GM18502 (cell line): ENCODE results near the gene SNRK.

Experiments
- ATAC-seq: cut with Tn5 transposase; IDR thresholded peaks from one replicate; pipeline ENCODE4 v1.9.1; 2021; ENCODE audit warnings: mild to moderate bottlenecking; ENCODE audit not compliant: unreplicated experiment, poor library complexity

The SNRK gene, protein sequence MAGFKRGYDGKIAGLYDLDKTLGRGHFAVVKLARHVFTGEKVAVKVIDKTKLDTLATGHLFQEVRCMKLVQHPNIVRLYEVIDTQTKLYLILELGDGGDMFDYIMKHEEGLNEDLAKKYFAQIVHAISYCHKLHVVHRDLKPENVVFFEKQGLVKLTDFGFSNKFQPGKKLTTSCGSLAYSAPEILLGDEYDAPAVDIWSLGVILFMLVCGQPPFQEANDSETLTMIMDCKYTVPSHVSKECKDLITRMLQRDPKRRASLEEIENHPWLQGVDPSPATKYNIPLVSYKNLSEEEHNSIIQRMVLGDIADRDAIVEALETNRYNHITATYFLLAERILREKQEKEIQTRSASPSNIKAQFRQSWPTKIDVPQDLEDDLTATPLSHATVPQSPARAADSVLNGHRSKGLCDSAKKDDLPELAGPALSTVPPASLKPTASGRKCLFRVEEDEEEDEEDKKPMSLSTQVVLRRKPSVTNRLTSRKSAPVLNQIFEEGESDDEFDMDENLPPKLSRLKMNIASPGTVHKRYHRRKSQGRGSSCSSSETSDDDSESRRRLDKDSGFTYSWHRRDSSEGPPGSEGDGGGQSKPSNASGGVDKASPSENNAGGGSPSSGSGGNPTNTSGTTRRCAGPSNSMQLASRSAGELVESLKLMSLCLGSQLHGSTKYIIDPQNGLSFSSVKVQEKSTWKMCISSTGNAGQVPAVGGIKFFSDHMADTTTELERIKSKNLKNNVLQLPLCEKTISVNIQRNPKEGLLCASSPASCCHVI

DNA sequence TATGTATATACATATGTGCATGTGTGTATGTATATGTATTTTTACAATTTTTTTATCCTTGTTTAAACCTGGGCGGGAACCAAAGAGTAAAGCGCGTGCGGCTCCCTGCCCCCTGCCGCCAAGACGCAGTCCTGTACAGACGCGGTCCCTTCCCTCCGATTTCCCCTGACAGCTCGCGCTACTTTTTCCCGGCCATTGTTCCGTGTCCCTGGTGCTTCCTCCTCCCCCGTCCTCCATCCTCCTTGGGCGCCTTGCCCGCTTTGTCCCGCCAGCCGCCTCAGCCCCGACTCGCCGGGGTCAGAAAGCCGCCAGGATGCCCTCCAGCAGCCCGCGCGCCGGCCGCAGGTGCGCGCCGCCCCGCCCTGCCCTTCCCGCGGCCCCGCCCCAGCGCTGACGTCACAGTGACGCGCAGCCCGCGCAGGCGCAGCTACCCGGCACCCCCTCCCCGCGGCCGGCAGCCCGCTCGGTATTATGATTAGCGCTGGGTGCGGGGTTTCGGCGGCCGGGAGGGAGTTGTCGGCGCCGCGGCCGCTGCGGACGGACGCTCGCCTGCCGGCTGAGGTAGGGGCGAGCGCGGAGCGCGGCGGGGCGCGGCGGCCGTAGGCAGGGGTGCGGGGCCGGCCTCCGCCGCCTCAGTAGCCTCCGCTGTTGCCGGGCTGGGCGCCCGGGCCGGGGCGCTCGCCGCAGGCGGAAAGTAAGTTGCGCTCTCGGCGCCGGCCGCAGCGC lies at the start of gene SNRK:
Gene SNRK (plus strand): TSS at position 426 of the 726 bp plus-strand sequence. CDS start 16,664 bp downstream, outside the sequence.
- ATAC-seq = peak; percentile 85

- ATAC-seq = no peak
Measured at GRCh38 chr3:43238801-43239200, 47.5 kb upstream of the SNRK start.

GRCh38 chr3:43239755-43240154 lies 46.6 kb upstream of the SNRK start:
- ATAC-seq = no peak

DNA sequence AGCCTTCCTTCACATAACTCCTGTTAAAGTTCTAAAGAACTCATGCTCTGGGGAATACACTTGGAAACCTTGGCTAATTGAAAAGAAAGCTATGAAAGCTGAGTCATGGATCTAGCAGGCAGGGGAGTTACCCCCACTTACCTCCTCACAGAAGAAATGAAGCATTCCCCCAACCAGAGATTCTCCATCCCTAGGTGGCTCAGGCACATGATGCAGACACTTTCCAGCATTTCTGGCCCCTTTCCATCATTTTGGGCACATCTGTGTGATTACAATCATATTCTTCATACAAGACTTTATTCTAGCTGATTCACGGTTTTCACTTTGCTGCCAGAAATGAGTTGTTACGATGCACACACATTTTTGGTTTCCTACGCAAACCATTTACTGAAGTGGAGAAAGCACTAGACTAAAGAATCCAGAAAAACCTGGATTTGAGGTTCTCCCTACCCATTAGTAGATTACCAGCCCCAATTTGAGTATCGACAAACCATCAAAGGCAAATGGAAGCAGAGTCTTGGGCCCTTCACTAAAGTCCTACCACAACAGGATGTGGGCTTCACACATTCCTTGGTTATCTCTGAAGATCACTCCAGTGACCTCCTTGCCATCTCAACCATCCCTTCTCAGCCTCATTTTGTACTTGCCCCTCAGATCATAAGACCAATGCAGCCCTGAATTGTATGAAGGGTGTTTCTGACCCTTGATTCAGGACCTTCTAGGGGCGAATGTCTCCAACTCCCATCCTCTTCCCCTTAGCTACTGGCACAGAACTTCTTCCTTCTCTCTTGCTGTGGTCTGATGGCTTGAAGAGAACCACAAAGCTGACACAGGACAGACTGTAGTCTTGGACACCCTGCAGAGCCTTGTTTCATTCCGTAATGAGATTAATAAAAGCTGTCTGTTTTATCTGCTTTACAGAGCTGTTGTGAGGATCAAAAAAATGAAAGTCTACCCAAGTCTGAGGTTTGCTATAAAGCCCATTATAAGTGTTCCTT lies 42.5 kb upstream of the SNRK start:
- ATAC-seq = no peak

GRCh38 chr3:43244694-43245093 lies 41.6 kb upstream of the SNRK start:
- ATAC-seq = no peak

GRCh38 chr3:43246976-43247375 lies 39.4 kb upstream of the SNRK start:
- ATAC-seq = no peak

DNA sequence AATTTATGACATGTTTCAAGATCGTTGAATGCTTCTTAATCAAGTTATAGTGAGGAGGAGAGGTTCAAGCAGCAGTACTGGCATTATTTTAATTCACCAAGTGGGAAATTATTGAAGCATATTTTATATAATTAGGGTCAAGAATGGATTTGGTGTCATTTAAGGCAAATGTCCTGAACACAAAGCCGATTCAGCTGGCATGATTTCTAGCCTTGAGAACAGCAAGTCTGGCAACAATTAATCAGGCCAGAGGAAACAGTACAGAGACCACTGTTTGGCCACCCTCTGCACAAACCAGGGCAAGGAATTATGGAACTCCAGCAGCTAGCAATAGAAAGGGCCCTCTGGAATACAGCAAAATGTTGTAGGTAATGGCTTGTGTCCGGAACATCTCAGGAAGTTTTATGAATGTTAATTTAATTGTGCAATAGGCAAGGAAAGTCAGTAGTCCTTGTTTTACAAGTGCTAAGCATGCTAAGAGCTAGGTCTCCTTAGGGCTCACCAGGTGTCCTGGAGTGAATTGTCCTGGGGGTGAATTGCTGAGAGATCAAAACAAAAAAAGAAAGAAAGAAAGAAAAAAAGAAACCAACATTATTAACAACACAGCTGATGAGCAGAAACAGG lies 38.7 kb upstream of the SNRK start:
- ATAC-seq = no peak

DNA sequence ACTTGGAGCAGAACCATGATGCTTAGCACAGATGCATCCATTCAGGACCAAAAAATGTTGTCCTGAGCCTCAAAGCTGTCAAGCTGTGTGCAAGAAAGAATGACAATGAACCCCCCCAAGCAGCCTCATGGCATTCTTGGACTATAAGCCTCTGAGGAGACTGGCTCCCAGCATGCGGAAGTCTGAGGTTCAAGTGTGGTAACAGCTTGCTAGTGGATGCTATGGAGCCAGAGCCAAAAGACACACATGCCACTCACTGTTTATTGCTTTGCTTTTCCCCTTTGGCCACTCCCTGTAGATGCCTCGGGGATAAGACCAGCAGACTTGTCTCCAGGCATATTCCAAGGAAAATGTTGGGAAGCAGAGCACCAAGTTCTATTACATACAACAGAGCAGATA lies 38.2 kb upstream of the SNRK start:
- ATAC-seq = no peak

GRCh38 chr3:43248973-43249372 lies 37.4 kb upstream of the SNRK start:
- ATAC-seq = no peak

DNA sequence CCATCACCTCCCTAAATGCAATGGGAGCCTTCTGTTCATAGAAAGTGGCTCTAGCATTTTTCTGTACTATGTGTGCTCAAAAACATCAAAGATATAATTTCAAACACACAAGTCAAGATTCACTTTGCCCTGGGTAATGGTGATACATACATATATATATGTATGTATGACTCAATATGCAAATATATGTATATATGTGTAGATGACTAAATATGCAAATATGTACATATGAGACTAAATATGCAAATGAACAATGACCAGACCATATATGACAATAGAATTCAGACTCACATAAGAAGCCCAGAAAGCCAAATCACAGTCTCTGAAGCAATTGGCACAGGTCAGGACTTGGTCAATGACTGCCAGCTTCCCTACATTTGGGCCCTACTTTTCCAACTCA lies 36.9 kb upstream of the SNRK start:
- ATAC-seq = no peak

DNA sequence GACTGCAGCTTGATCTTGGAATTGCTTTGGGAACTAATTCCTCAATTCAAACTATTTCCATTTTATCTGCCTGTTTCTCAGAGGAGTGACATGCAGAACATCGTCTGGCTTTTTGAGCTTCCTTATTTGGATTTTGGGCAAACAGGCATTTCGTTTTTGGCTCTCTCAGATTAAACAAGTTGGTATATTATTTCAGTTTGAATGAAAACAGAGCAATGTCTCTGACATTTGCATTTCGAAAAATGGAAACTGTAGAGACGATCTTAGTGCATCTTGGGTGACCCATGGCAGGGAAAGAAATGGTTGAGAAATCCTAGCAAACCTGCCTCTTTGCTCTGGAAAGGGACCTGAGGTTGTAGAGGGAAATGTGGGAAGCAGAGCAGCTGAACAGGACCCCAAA lies 33.0 kb upstream of the SNRK start:
- ATAC-seq = no peak

GRCh38 chr3:43254125-43254524 lies 32.2 kb upstream of the SNRK start:
- no peak for ATAC-seq

DNA sequence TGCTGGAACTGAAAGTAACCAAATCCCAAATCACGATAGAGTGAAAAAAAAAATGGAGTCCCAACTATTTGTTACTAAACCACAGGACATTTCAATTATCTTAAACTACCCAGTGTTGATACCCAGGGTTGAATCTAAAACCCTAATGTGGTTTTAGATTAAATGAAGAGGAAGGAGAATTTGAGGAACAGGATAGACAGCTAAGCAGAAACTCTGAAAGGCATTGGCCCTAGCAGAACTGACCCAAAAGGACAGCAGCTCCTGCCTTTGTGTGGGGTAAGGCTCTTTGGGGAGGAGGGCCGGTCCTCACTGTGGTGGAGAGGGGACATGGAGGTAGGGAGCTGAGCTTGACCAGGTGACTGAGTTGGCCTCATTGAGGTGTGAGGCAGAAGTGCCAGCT lies 30.7 kb upstream of the SNRK start:
- no peak for ATAC-seq

DNA sequence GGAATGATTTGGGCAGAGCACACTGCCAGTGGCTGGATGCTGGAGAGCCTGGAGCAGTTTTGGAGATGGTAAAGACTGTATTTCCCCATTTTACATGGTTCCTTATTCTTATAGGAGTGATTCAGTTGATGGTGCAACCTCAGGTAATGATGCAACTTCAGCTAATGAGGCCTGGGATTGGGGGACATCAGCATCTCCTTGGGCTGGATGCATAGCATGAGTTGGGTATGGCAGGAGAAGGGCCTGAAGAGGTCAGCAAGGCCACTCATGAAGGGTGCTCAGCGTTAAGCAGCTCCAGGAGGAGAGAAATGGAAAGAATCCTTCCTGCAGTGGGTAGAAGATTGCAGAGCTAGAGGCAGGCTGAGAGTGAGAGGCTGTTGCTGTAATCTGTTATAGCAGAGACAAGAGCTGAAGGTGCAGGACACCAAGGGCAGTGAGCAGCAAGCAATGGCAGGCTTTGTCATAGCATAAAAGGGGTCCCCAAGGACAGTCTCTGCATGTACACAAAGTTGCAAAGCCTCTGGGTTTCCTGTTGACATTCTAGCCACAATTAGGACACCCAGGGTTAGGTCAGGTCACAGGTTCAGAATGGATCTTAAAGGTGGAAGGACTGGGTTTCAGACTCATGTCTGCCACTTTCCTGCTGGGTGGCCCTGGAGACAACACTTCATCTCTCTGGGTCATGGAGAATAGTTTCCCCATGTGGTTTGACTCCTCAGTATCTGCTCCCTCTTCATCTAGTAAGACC lies 29.5 kb upstream of the SNRK start:
- no peak for ATAC-seq

GRCh38 chr3:43257850-43258249 lies 28.5 kb upstream of the SNRK start:
- no peak for ATAC-seq

- no peak for ATAC-seq
Measured at GRCh38 chr3:43259626-43260025, 26.7 kb upstream of the SNRK start.

- no peak for ATAC-seq
Measured at GRCh38 chr3:43260412-43260811, 25.9 kb upstream of the SNRK start.

DNA sequence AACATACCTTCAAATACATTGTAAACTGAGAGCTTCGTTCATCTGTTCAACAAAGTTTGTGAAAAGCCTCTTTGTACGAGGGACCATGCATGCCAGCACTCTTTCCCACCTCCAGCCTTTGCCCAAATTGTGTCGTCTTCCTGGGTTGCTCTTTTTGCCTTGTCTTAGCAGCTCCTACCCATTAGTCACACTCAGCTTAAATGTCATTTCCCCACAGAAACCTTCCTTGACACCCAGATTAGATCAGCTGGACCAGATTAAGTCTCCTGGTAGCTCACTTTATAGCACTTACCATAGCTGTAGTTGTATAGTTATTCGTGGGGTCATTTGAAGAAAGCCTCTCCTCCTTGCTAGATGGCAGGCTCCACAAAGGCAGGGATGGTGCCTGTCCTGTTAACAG lies 24.1 kb upstream of the SNRK start:
- no peak for ATAC-seq

DNA sequence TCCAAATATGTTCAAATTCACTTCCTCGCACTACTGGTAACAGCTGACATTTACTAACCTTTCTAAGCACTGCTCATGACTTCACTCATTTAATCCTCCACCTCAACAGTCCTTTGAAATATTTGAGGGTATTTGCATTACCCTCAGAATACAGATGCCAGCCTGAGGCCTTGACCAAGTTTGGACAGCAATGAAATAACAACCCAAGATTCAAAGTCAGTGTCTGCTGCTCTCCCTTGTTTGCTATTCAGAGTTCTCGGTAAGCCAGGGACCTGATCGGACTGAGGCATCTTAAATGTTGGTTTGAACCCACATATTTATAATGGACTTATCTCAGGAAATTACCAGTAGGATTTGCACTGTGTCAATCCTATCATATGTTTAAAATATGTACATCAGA lies 19.9 kb upstream of the SNRK start:
- no peak for ATAC-seq
